Progenitor cell of endocrine pancreas (in vitro differentiated cells): ENCODE measurements around the gene ZNF579. TPM values are rescaled to one million over a fixed set of nuclear protein-coding genes. Genes with fewer than 3 reads are reported as not detected.

Experiments
- DNase-seq: peaks from one replicate; pipeline ENCODE4 v3.0.0; 2021; ENCODE audit warnings: low spot score; ENCODE audit not compliant: unreplicated experiment
- H3K27ac Mint-ChIP-seq: 2 replicates; pipeline ENCODE4 v1.8.0; 2021; ENCODE audit warnings: mild to moderate bottlenecking, moderate library complexity, mixed read lengths
- H3K27me3 Mint-ChIP-seq: 2 replicates; pipeline ENCODE4 v1.8.0; 2021; ENCODE audit warnings: mixed read lengths
- H3K36me3 Mint-ChIP-seq: 2 replicates; pipeline ENCODE4 v1.8.0; 2022; ENCODE audit warnings: mixed read lengths; ENCODE audit not compliant: insufficient read depth
- H3K4me1 Mint-ChIP-seq: 2 replicates; pipeline ENCODE4 v1.8.0; 2021; ENCODE audit warnings: low read depth, mixed read lengths
- H3K4me3 Mint-ChIP-seq: 2 replicates; pipeline ENCODE4 v1.8.0; 2021; ENCODE audit warnings: low read depth, mild to moderate bottlenecking, moderate library complexity, mixed read lengths
- H3K9me3 Mint-ChIP-seq: 2 replicates; pipeline ENCODE4 v1.8.0; 2021; ENCODE audit warnings: low read depth, mixed read lengths
- total RNA-seq: library from RNA; stranded (reverse); gene quantifications from 2 replicates; pipeline ENCODE4 v1.2.1, GENCODE V29; 2021
- TF ChIP-seq, protein P1 (sequence below): fragments of 200-600 bp; sonication (generic); IDR thresholded peaks from one replicate; pipeline ENCODE4 v1.5.0; 2021; ENCODE audit warnings: antibody characterized with exemption, mild to moderate bottlenecking; ENCODE audit not compliant: unreplicated experiment

Gene ZNF579
- total RNA-seq, 1 donor from 2014 or later, result 29.1 TPM

DNA sequence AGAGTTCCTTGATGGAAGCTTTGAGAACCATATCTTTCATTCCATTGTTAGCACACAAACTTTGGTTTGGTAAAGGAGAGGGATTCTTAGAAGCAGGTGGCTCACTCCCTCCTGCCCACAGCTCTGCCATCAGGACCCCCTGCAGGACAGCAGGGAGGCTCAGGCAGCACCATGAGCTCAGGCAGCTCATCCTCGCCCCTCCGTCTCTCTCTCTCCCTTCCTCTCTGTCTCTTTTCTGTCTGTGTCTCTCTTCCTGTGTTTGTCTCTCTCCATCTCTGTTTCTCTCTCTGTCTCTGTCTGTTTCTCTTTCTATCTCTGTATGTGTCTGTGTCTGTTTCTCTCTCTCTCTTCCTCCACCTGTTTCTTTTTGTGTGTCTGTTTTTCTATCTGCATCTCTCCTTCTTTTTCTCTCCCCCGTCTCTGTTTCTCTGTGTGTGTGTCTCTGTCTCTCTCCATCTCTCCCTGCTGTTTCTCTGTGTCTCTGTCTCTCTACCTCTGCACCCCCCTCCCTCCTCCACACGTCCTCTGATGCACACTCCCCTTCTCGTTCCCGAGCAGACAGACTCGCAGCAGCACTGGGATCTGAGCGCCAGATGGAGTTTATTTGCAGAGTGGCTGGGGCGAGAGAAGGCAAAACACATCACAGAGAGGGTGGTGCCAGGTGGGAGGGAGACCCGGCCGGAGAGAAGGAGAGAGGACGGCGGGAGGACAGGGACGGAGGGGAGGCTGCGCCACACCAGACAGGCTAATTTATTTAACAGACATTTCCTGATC, 52.4 kb downstream of the ZNF579 start:
- H3K9me3 Mint-ChIP-seq, result no peaks in the 10 kb centered on the region
- H3K27me3 Mint-ChIP-seq, result peaks cover 12% of the 10 kb centered on the region
- TF ChIP-seq, protein P1, sequence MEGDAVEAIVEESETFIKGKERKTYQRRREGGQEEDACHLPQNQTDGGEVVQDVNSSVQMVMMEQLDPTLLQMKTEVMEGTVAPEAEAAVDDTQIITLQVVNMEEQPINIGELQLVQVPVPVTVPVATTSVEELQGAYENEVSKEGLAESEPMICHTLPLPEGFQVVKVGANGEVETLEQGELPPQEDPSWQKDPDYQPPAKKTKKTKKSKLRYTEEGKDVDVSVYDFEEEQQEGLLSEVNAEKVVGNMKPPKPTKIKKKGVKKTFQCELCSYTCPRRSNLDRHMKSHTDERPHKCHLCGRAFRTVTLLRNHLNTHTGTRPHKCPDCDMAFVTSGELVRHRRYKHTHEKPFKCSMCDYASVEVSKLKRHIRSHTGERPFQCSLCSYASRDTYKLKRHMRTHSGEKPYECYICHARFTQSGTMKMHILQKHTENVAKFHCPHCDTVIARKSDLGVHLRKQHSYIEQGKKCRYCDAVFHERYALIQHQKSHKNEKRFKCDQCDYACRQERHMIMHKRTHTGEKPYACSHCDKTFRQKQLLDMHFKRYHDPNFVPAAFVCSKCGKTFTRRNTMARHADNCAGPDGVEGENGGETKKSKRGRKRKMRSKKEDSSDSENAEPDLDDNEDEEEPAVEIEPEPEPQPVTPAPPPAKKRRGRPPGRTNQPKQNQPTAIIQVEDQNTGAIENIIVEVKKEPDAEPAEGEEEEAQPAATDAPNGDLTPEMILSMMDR, result no peak
- H3K4me3 Mint-ChIP-seq, result no peak overlapping the region
- DNase-seq, result no peak
- no peaks in the 10 kb centered on the region for H3K36me3 Mint-ChIP-seq
- peaks cover 3% of the 10 kb centered on the region for H3K4me1 Mint-ChIP-seq
- H3K27ac Mint-ChIP-seq, result no peak overlapping the region

- no peak for DNase-seq
- no peaks in the 10 kb centered on the region for H3K36me3 Mint-ChIP-seq
- H3K27me3 Mint-ChIP-seq, result peaks cover 12% of the 10 kb centered on the region
- H3K4me3 Mint-ChIP-seq, result no peak overlapping the region
- H3K27ac Mint-ChIP-seq, result no peak overlapping the region
- H3K9me3 Mint-ChIP-seq, result no peaks in the 10 kb centered on the region
- TF ChIP-seq, protein P1, result no peak
- H3K4me1 Mint-ChIP-seq, result peaks cover 3% of the 10 kb centered on the region
These were observed 53.2 kb downstream of the ZNF579 start for GRCh38 chr19:55527197-55528029.

Other genes with a start within 250 kb of the ZNF579 start
- 68.4 and 68.6 TPM in 2 replicates for gene KMT5C, start 241.0 kb downstream of the ZNF579 start, total RNA-seq
- not detected in 2 replicates for gene COX6B2, start 226.1 kb downstream of the ZNF579 start, total RNA-seq
- gene GARIN5B, start 217.6 kb downstream of the ZNF579 start, total RNA-seq, result 0.09 TPM in 1 of 2 replicates, not detected in the other
- gene IL11, start 210.4 kb downstream of the ZNF579 start, total RNA-seq, result 2.2 and 2.8 TPM in 2 replicates
- gene TMEM190, start 204.0 kb downstream of the ZNF579 start, total RNA-seq, result 2.3 and 4.3 TPM in 2 replicates
- gene TMEM238, start 196.6 kb downstream of the ZNF579 start, total RNA-seq, result 5.0 and 5.6 TPM in 2 replicates
- 1,450 and 1,547 TPM in 2 replicates for gene RPL28, start 194.9 kb downstream of the ZNF579 start, total RNA-seq
- gene UBE2S, start 173.1 kb downstream of the ZNF579 start, total RNA-seq, result 69.9 and 77.2 TPM in 2 replicates
- gene SHISA7, start 137.5 kb downstream of the ZNF579 start, total RNA-seq, result 0.10 TPM in 1 of 2 replicates, not detected in the other
- gene ISOC2, start 119.2 kb downstream of the ZNF579 start, total RNA-seq, result 36.3 and 36.6 TPM in 2 replicates
- gene C19orf85, start 116.1 kb downstream of the ZNF579 start, total RNA-seq, result not detected in 2 replicates
- 12.9 and 16.8 TPM in 2 replicates for gene ZNF628, start 104.2 kb downstream of the ZNF579 start, total RNA-seq
- 62.6 and 69.7 TPM in 2 replicates for gene NAT14, start 95.7 kb downstream of the ZNF579 start, total RNA-seq
- 1.1 and 1.6 TPM in 2 replicates for gene SSC5D, start 92.4 kb downstream of the ZNF579 start, total RNA-seq
- 1.9 and 2.3 TPM in 2 replicates for gene SBK2, start 43.7 kb downstream of the ZNF579 start, total RNA-seq
- gene SBK3, start 35.3 kb downstream of the ZNF579 start, total RNA-seq, result 0.64 TPM in 1 of 2 replicates, not detected in the other
- 35.5 and 39.0 TPM in 2 replicates for gene FIZ1, start 18.7 kb upstream of the ZNF579 start, total RNA-seq
- gene ZNF524, start 19.4 kb upstream of the ZNF579 start, total RNA-seq, result 7.9 and 8.5 TPM in 2 replicates
- gene ZNF865, start 24.8 kb upstream of the ZNF579 start, total RNA-seq, result 19.0 and 19.9 TPM in 2 replicates
- gene ZNF784, start 43.7 kb upstream of the ZNF579 start, total RNA-seq, result 14.6 and 15.3 TPM in 2 replicates
- 45.9 and 46.2 TPM in 2 replicates for gene ZNF580, start 60.2 kb upstream of the ZNF579 start, total RNA-seq
- 38.8 and 40.1 TPM in 2 replicates for gene ZNF581, start 62.8 kb upstream of the ZNF579 start, total RNA-seq
- 23.0 and 23.9 TPM in 2 replicates for gene CCDC106, start 67.4 kb upstream of the ZNF579 start, total RNA-seq
- gene U2AF2, start 74.2 kb upstream of the ZNF579 start, total RNA-seq, result 275 and 281 TPM in 2 replicates
- gene EPN1, start 94.4 kb upstream of the ZNF579 start, total RNA-seq, result 115 and 118 TPM in 2 replicates
- not detected in 2 replicates for gene NLRP9, start 157.6 kb upstream of the ZNF579 start, total RNA-seq
- gene RFPL4A, start 178.2 kb upstream of the ZNF579 start, total RNA-seq, result not detected in 2 replicates
- gene RFPL4AL1, start 188.3 kb upstream of the ZNF579 start, total RNA-seq, result not detected in 2 replicates